GM18519 (cell line): ENCODE data around the gene HSPE1.
"Not testable (repeated sequence)": the region's sequence is repeated elsewhere in the genome, so short reads cannot be mapped to it uniquely, and the experiment has no call there.

Experiments
- ATAC-seq: cut with Tn5 transposase; IDR thresholded peaks from one replicate; pipeline ENCODE4 v1.9.1; 2021; ENCODE audit warnings: mild to moderate bottlenecking, moderate library complexity; ENCODE audit not compliant: unreplicated experiment, low FRiP score

Gene HSPE1

DNA sequence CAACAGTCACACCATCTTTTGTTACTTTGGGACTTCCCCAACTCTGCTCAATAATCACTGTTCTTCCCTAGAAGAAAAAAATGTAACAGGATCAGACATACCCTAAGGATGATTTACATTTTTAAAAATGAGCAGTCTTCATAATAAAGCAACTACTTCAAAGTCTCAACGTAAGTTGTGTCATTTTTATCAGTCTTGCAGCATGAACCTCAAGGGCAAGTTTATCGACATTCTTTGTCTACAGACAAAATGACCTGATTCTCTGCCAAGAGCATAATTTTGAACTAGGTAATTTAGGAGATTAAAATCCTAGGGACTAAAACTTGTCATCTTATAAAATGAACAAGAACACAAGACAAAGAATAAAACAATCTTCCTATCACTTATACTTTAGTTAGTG, 2.9 kb upstream of the HSPE1 start:
- ATAC-seq = no peak

DNA sequence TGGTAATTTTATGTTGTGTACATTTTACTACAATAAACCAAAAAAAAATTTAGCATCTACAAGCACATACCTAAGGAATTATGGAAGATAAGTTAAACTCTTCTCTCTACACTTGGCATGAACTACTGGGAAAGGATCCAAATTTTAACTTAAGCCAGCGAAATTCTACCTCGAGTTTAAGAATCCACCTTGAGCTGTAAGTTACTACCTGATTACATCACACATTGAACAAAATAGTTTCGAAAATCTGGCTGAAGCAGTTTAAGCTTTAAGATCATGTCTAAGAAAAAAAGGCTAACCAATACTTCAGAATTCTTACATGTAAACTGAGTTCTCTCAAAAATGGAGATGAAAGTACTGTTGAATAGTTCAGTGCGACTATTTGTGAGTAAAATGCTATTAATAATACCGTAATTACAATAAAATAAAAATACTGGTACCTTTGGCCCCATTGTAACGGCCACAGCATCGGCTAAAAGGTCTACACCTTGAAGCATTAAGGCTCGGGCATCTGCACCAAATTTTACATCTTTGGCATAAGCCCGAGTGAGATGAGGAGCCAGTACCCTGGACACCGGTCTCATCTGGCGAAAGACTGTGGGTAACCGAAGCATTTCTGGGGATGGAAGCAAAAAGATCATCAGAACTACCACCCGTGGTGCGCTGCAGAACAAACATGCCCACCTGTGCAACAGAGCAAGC, 1.8 kb upstream of the HSPE1 start:
- ATAC-seq = no peak

DNA sequence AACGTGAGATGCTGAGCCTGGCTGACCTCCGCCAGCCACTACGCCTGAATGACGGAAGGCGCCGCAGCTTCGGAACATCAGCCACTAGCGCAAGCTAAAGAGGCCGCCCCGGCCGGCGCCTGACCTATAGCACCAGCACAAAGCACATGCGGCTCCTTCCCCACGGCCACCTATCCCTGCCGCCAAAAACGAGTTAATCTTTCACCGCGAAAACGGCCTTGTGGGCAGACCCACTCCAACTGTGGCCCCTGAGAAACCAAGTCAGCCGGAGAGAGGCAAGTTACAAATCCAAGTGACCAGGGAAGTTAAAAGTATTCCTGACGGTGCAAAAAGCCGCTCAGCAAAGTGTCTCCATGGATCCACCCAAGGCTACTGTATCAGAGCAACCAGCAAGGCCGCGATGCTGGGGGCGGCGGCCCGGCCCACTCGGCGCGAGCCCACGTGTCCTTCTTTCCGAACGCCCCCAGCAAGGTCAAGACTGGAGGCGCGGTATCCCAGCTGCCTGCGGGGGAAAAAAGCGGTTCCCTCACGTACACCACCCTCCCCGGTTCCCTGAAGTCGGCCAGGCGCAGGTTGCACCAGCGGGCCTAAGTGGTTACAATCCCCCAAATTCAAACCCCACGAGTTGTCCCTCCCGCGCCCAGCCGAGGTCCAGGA, 1.1 kb upstream of the HSPE1 start:
- ATAC-seq = no peak

- ATAC-seq = peak; percentile 1
Measured at GRCh38 chr2:197500503-197501131, 438 bp downstream of the HSPE1 start.

DNA sequence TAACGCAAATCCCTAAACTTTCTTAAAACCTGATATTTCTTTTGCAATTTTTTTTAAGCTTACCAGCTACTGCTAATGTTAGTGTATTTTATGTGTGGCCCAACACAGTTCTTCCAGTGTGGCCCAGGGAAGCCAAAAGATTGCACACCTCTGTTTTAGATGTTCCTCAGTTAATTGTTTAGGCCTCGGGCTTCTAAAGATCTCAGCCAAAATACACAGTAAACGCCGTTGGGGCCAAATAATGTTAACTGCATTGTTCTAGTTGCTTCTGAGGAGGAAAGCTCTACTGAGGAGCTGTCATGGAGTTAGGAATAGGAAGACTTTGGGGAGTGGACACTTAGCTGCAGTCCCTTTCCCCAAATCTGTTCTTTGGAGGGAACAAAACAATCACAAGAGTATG, 2.0 kb downstream of the HSPE1 start:
- no peak for ATAC-seq

DNA sequence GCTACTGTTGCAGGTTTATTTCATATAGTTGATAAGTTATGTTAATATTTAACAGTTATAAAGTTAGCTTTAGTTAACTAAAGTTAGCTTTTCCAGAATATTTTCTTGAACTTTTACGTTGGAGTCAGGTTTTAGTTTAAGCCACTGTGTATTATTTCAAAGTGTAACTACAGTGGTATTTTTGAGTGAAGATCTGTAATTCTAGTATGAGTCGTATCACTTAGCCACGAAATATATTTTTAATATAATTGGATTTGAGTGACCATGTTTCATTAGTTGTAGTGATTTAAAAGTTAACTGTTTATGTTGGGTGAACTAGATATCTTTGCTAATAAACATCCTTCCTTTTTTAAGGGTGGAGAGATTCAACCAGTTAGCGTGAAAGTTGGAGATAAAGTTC, 2.5 kb downstream of the HSPE1 start:
- ATAC-seq = no peak

DNA sequence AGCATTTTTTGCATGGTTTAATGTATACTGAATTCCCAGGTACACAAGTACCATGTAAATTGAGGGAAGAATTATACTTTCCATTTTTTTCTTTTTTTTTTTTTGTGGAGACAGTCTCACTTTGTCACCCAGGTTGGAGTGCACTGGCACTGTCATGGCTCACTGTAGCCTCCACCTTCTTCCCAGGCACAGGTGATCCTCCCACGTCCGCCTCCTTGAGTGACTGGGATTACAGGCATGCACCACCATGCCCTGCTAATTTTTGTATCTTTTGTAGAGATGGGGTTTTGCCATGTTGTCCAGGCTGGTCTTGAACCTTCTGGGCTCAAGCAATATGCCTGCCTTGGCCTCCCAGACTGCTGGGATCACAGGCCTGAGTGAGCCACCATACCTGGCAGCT, 3.8 kb downstream of the HSPE1 start:
- no peak for ATAC-seq

- ATAC-seq = no peak
Measured at GRCh38 chr2:197504512-197504911, 4.3 kb downstream of the HSPE1 start.

GRCh38 chr2:197506658-197507057, 6.5 kb downstream of the HSPE1 start:
- ATAC-seq = no peak

GRCh38 chr2:197513915-197514314, 13.7 kb downstream of the HSPE1 start:
- ATAC-seq = no peak

- no peak for ATAC-seq
Measured at GRCh38 chr2:197514754-197515153, 14.6 kb downstream of the HSPE1 start.

DNA sequence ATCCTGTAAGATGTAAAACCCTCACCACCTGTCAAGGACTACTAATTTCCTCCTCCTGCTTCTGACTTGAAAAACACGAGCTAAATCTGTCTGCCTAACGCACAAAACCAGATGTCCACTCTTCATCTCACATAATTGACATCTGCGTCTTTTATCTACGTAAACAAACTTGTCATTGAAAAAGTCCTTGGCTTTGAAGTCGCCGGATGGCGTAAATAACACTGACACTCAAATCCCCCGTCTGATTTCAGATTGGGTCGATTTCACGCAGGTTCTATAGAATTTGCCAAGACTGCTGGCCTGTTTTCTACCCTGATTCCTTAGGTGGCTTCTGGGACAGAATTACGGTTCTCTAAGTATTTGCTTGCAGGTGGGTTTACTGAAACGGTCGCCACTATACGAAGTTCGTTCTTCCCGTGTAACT, 15.1 kb downstream of the HSPE1 start:
- peak; percentile 2 for ATAC-seq

GRCh38 chr2:197515739-197516392, 15.7 kb downstream of the HSPE1 start, which contains the start of gene MOB4:
MOB4 (plus strand) TSS chr2:197516066; CDS start chr2:197516087, 21 bp downstream.
- ATAC-seq = peak; percentile 82

DNA sequence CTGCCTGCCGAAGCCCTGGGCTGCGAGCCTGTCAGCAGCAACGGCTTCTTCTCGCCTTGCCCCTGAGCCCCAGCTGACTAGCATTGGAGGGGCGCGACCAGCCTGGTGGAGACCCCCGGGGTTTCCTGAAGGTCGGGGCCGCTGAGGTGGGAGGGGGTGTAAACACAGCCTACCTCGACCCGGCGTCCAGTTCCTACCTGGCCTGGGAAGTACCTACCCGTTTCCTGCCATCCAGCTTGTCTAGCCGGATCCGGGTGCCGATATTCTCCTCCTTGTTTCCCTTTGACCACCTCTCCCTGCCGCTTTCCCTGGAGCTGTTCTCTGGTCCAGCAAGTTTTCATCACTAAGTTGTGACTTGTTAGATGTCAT, 16.2 kb downstream of the HSPE1 start:
- no peak for ATAC-seq

- no peak for ATAC-seq
Measured at GRCh38 chr2:197517150-197517549, 17.0 kb downstream of the HSPE1 start.

DNA sequence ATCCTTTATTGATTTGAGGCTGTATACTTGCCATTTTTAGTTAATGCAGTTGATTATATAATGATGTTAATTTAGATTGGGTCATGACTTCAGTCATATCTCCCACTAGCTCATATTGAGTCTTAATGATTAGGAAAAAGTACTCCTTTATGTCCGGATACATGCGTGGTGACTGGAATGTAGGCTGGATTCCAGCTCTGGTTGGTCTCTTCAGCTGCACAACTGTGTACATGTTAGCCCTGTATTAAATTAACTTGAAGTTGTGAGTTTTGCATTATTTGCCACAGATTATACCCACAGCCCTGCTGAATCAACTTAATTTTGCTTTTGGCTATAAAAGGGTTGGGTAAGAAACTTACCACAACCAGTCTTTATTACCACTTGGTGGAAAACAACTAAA, 38.2 kb downstream of the HSPE1 start:
- ATAC-seq = no peak

GRCh38 chr2:197539734-197540133, 39.6 kb downstream of the HSPE1 start:
- no peak for ATAC-seq

GRCh38 chr2:197543206-197543605, 43.0 kb downstream of the HSPE1 start:
- no peak for ATAC-seq

DNA sequence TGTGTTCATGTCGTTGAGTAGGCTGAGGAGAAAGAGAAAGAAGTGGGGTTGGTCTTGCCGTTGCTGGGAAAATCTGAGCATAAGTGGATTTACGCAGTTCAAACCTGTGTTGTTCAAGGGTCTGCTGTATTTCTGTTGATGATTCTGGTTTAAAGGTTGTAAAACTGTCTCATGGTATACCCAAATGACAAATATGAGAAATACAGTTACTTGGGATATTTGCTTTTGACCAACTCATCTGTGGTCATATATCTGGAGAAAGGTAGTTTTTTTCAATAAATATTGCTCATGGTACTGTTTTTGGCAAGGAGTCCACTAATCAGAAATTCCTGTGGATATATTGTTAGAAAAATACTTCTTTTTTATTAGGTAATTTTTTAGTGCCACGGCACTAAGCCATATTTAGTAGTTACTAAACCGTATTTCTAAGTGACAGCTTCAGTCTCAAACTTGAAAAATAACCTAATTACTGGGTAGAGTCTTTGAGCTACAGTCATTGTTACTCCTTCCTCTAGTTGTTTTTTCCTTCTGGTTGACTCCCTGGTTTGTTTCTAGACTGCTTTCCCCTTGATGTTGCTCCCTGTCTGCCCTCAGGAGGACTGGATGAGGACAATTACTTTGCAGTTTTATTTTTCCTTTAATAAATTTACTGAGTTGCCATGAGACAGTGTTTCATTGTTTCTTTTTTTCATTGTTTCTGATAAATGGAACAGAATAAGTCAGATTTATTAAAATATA, 47.2 kb downstream of the HSPE1 start:
- ATAC-seq = no peak

- ATAC-seq = no peak
Measured at GRCh38 chr2:197548582-197548981, 48.4 kb downstream of the HSPE1 start.

DNA sequence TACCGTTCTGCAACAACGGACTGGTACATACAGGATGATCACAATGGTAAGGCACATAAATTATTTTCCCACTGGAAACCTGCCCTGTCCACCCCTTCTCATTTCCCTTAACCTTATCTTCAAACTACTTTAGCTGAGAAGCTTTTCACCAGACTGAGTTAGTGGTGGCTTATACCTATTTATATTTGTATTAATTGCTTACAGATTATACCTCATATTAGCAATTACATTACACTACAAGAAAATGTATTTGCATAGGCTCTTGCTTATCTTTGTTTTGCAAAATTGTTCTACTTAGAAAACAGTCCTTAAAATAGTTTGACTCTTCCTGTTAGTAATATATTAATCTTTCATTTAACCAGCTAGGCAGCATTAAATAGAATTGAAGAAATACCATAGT, 51.1 kb downstream of the HSPE1 start:
- ATAC-seq = not testable (repeated sequence)
